Ascending aorta (tissue), 2 donors: Measurements from ENCODE around the gene ABR. TPM values are rescaled to one million over a fixed set of nuclear protein-coding genes. Genes with fewer than 3 reads are reported as not detected.

Experiments
- DNase-seq, 2 donors: peaks; one replicate each; pipeline ENCODE4 v3.0.0-alpha.2; 2019; ENCODE audit warnings: low spot score in 2 of 2
- H3K27ac ChIP-seq, 2 donors: fragments of 200-600 bp; sonication (generic); one replicate each; pipeline ENCODE4 v1.5.1; 2016 to 2017; ENCODE audit warnings: mild to moderate bottlenecking in 1 of 2
- H3K27me3 ChIP-seq: fragments of 200-600 bp; sonication (generic); one replicate; pipeline ENCODE4 v1.5.1; 2017
- H3K36me3 ChIP-seq, 2 donors: fragments of 200-600 bp; sonication (generic); one replicate each; pipeline ENCODE4 v1.5.1; 2016
- H3K4me1 ChIP-seq, 2 donors: fragments of 200-600 bp; sonication (generic); one replicate each; pipeline ENCODE4 v1.5.1; 2016 to 2017; ENCODE audit warnings: mild to moderate bottlenecking in 1 of 2
- H3K4me3 ChIP-seq, 2 donors: fragments of 200-600 bp; sonication (generic); one replicate each; pipeline ENCODE4 v1.5.1; 2016 to 2017; ENCODE audit warnings: mild to moderate bottlenecking in 1 of 2
- H3K9me3 ChIP-seq, 2 donors: fragments of 200-600 bp; sonication (generic); one replicate each; pipeline ENCODE4 v1.5.1; 2016
- intact Hi-C: fragments of 100-400 bp; cut with DNase I; formaldehyde crosslinking; loops from one replicate; pipeline ENCODE4 v1.15.1; 2023
- total RNA-seq: library from RNA; depleted of rRNA; stranded (reverse); fragments of >200 nt; gene quantifications from one replicate; pipeline ENCODE4 v1.1.0, GENCODE V29; 2016
- TF ChIP-seq, protein P1 (sequence below), 3 experiments: fragments of 200-600 bp in 2 of 3; fragments of 450-650 bp in 1 of 3; sonication (generic) in 2 of 3; IDR thresholded peaks; one replicate each; pipeline ENCODE4 v1.5.1; 2016 to 2019; ENCODE audit warnings: antibody characterized with exemption in 3 of 3, mild to moderate bottlenecking in 1 of 3, moderate library complexity in 1 of 3

ABR gene
- total RNA-seq, 1 donor from 2014 or later: 184 TPM

DNA sequence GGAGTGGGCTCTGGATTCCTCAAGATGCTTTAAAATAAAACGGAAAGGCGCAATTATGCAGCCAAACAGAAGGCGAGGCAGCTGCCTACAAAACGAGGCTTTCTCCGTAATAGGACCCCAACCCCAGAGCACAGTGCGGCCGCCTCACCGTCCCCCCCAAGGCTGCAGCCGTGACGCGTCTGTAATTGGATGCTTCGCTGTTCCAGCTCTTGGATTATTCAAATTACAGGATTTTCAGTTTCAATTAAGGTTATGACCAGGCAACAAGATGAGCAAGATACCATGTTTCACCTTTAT, 37.3 kb upstream of the ABR start:
- TF ChIP-seq, protein P1, sequence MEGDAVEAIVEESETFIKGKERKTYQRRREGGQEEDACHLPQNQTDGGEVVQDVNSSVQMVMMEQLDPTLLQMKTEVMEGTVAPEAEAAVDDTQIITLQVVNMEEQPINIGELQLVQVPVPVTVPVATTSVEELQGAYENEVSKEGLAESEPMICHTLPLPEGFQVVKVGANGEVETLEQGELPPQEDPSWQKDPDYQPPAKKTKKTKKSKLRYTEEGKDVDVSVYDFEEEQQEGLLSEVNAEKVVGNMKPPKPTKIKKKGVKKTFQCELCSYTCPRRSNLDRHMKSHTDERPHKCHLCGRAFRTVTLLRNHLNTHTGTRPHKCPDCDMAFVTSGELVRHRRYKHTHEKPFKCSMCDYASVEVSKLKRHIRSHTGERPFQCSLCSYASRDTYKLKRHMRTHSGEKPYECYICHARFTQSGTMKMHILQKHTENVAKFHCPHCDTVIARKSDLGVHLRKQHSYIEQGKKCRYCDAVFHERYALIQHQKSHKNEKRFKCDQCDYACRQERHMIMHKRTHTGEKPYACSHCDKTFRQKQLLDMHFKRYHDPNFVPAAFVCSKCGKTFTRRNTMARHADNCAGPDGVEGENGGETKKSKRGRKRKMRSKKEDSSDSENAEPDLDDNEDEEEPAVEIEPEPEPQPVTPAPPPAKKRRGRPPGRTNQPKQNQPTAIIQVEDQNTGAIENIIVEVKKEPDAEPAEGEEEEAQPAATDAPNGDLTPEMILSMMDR (IDR thresholded peaks at IDR 0.05): no peak
- H3K36me3 ChIP-seq: no peaks in the 10 kb centered on the region
- no peak overlapping the region for H3K4me3 ChIP-seq
- no peak for DNase-seq
- no peaks in the 10 kb centered on the region for H3K4me1 ChIP-seq
- no peaks in the 10 kb centered on the region for H3K27me3 ChIP-seq
- H3K27ac ChIP-seq: no peak overlapping the region
- intact Hi-C loops: no loop called here
- no peaks in the 10 kb centered on the region for H3K9me3 ChIP-seq

DNA sequence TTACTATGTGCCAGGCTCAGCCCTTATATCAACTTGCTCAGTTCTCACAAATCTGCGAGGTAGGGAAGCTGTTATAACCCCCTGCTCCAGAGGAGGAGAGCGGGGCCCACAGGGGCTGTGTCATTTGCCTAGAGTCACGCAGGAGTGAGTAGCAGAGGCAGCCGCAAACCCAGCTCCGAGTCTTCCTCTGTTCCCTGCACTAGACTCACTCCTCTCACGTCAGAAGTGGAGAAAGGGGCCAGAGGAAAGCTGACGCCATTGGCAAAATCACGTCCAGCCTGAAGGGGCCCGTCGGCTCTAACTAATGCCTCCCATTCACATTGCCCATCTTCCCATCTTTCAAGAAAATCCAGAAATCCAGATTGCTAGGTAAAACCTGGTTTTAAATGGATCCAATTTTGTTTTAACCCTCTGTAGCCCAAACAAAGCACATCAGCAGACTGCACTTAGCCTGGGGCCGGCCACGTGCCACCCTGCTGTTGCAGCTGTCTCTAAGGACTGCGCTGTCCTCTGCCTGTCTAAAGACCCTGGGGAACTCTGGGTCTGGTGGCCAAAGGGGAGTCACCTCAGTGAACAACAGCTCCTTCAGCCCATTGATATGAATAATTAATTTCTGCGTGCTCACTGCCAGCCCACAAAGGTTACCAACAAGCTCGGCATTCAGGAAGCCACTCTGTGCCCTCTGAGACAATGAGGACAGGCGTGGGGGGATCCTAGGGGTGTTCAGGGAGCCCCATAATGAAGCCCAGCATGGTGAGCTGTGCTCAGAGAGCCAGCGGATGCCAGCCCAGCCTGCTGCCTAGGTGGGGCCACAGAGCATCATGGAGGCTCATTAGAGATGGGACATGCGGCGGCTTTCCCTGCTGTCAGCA, 36.7 kb upstream of the ABR start:
- DNase-seq: no peak
- intact Hi-C loops: no loop called here
- H3K9me3 ChIP-seq: no peaks in the 10 kb centered on the region
- no peak overlapping the region for H3K4me3 ChIP-seq
- no peaks in the 10 kb centered on the region for H3K27me3 ChIP-seq
- TF ChIP-seq, protein P1 (IDR thresholded peaks at IDR 0.05): no peak
- H3K36me3 ChIP-seq: no peaks in the 10 kb centered on the region
- no peaks in the 10 kb centered on the region for H3K4me1 ChIP-seq
- no peak overlapping the region for H3K27ac ChIP-seq

DNA sequence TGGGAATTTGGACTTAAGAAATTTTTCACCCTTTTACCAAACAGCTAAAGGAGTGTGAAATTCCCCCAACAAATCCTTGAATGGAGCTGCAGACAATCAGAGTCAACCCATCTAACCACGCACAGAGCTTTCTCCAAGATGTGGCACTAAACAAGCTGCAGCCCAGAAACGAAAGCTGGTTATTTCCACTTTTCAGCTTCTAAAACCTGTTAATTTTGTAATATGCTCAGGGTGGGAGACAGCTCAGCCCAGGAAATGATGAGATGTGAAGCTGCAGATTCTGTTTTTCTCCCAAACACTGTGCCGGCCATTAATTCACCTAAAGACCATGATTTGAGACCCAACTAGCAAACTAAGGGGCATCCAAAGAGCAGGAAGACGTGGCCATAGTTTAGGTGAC, 33.2 kb upstream of the ABR start:
- H3K27me3 ChIP-seq: no peaks in the 10 kb centered on the region
- no peak for DNase-seq
- H3K36me3 ChIP-seq: no peaks in the 10 kb centered on the region
- intact Hi-C loops: no loop called here
- H3K4me3 ChIP-seq: no peak overlapping the region
- H3K27ac ChIP-seq: no peak overlapping the region
- H3K4me1 ChIP-seq: no peaks in the 10 kb centered on the region
- H3K9me3 ChIP-seq: no peaks in the 10 kb centered on the region
- TF ChIP-seq, protein P1 (IDR thresholded peaks at IDR 0.05): no peak

DNA sequence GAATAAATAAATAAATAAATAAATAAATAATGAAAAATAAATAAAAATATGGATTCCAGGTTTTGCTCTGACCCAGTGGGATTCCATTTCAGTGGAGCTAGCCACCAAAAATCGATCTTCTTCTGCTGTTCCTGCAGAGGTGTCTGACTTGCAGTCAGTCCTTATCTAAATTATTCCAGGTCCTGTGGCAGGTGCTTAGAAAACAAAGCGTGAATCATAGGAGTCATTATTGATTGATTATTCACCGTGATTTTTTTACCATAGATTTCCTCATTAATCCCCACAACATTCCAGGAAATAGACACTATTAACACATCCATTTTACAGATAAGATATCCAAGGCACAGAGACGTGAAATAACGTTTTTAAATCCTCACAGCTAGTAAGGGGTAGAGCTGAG, 31.5 kb upstream of the ABR start:
- Histone ChIP-seq H3K4me3 (no peak overlapping the region), H3K27ac (no peak overlapping the region), H3K9me3 (no peaks in the 10 kb centered on the region), H3K4me1 (no peaks in the 10 kb centered on the region), H3K36me3 (no peaks in the 10 kb centered on the region), H3K27me3 (no peaks in the 10 kb centered on the region)
- intact Hi-C loops: no loop called here
- no peak for DNase-seq
- TF ChIP-seq, protein P1 (IDR thresholded peaks at IDR 0.05): no peak

DNA sequence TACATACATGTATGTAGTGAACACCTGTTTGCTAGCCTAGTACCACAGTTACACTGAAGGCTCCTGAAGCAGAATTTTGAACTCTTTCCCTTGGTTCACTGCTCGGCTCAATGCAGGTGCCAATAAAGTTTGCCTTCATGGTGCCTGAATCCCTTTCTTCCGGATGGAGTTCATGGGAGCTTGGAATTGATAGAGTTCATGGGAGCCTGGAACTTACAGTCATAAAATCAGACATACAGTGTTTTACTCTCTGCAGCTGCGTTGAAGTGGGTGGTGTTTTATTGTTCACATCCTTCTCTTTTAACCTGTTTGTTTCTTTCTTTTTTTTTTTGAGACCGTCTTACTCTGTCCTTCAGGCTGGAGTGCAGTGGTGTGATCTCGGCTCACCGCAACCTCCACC, 29.2 kb upstream of the ABR start:
- H3K4me3 ChIP-seq: no peak overlapping the region
- H3K9me3 ChIP-seq: no peaks in the 10 kb centered on the region
- no peaks in the 10 kb centered on the region for H3K36me3 ChIP-seq
- no peak overlapping the region for H3K27ac ChIP-seq
- H3K4me1 ChIP-seq: no peaks in the 10 kb centered on the region
- TF ChIP-seq, protein P1 (IDR thresholded peaks at IDR 0.05): no peak
- no peak for DNase-seq
- H3K27me3 ChIP-seq: no peaks in the 10 kb centered on the region
- intact Hi-C loops: no loop called here
